Vagina (tissue), 2 donors: Measurements from ENCODE around the gene C4orf51.

Source experiments
- POLR2A ChIP-seq, 2 donors: fragments of 450-650 bp; IDR thresholded peaks; one replicate each; pipeline ENCODE4 v1.6.1; 2017; ENCODE audit warnings: antibody characterized with exemption in 2 of 2, mild to moderate bottlenecking in 2 of 2, moderate library complexity in 2 of 2
- TF ChIP-seq, protein P1 (sequence below), 3 experiments: fragments of 450-650 bp in 2 of 3; fragments of 200-600 bp in 1 of 3; sonication (generic) in 1 of 3; IDR thresholded peaks; one replicate each; pipeline ENCODE4 v1.5.1; 2017 to 2019; ENCODE audit warnings: antibody characterized with exemption in 3 of 3, mild to moderate bottlenecking in 2 of 3, moderate library complexity in 2 of 3

DNA sequence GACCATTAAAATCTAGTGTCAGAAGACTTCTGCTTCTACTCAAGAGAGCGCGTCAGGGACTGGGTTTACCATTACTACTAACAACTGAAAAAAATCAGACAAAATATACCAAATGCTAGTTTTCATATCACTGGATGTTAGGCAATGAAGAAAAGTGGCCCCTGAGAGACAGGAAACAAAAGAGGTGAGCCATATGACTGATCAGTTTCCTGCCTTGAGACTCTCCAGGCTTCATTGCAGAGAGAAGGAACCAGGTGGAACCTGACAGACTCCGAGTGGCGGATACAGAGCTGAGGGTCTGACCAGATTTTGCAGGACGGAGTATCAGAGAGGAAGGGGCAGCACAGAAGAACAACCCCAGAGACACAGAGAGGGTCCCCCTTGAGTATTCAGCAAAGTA, 86.3 kb downstream of the C4orf51 start:
- TF ChIP-seq, protein P1, sequence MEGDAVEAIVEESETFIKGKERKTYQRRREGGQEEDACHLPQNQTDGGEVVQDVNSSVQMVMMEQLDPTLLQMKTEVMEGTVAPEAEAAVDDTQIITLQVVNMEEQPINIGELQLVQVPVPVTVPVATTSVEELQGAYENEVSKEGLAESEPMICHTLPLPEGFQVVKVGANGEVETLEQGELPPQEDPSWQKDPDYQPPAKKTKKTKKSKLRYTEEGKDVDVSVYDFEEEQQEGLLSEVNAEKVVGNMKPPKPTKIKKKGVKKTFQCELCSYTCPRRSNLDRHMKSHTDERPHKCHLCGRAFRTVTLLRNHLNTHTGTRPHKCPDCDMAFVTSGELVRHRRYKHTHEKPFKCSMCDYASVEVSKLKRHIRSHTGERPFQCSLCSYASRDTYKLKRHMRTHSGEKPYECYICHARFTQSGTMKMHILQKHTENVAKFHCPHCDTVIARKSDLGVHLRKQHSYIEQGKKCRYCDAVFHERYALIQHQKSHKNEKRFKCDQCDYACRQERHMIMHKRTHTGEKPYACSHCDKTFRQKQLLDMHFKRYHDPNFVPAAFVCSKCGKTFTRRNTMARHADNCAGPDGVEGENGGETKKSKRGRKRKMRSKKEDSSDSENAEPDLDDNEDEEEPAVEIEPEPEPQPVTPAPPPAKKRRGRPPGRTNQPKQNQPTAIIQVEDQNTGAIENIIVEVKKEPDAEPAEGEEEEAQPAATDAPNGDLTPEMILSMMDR (IDR thresholded peaks at IDR 0.05): no peak
- no peak for TF ChIP-seq POLR2A (IDR thresholded peaks at IDR 0.05)
